HCT116 (cell line): ENCODE results near the gene TENM4. TPM values are rescaled to one million over a fixed set of nuclear protein-coding genes. Genes with fewer than 3 reads are reported as not detected.

Source experiments
- ATAC-seq: fragments of 200-7000 bp; cut with Tn5 transposase; 2 replicates; pipeline ENCODE4 v1.9.1; 2020; ENCODE audit warnings: mild to moderate bottlenecking, moderate library complexity
- BruUV-seq: library from RNA; stranded (reverse); fragments of 400-500 nt; replicated peaks from 2 replicates; lab custom pipeline; 2021; lab: Mats Ljungman, UMichigan
- CTCF ChIA-PET: fragments of 300-600 bp; sonication (Branson Sonifier 250); formaldehyde crosslinking; loops from one replicate; lab custom pipeline; 2021; ENCODE audit warnings: antibody characterized with exemption; lab: Charles Lee
- POLR2A ChIA-PET: fragments of 300-600, 350-600 bp; sonication (Branson Sonifier 250); formaldehyde crosslinking; loops from one replicate; lab custom pipeline; 2021; ENCODE audit warnings: antibody characterized with exemption; lab: Charles Lee
- RAD21 ChIA-PET, 2 experiments: fragments of 300-600 bp; sonication (Branson Sonifier 250); formaldehyde crosslinking; loops; one replicate each; lab custom pipeline; 2023; ENCODE audit warnings: low total read pairs in 2 of 2; ENCODE audit not compliant: uncharacterized antibody in 2 of 2, unreplicated experiment in 2 of 2, low non-redundant PET in 1 of 2; lab: Charles Lee
- DNase-seq: peaks from one replicate; pipeline ENCODE4 v3.0.0-alpha.2; 2010; ENCODE audit warnings: low read depth, low spot score
- H2AFZ ChIP-seq: fragments of 200-600 bp; shearing (Covaris generic), sonication (generic); 2 replicates; pipeline ENCODE4 v1.6.1; 2017; ENCODE audit warnings: low read depth, mixed run types, mixed read lengths, antibody characterized with exemption, low read length; ENCODE audit not compliant: poor library complexity, severe bottlenecking
- H3K27ac ChIP-seq: 2 replicates; pipeline ENCODE4 v1.5.1; 2012; ENCODE audit warnings: low read depth, low read length
- H3K27me3 ChIP-seq: fragments of 200-600 bp; sonication (generic); 2 replicates; pipeline ENCODE4 v1.6.1; 2016; ENCODE audit warnings: mixed run types, low read length, mixed read lengths; ENCODE audit not compliant: insufficient read depth
- H3K36me3 ChIP-seq, 2 experiments: fragments of 200-500 bp in 1 of 2; fragments of 200-600 bp in 1 of 2; sonication (Bioruptor generic) in 1 of 2; sonication (generic) in 1 of 2; 2 replicates each; pipeline versions ENCODE4 v1.5.1 to v1.6.1; 2014 to 2016; ENCODE audit warnings: low read length in 2 of 2, inconsistent platforms in 1 of 2, mixed read lengths in 1 of 2, mixed run types in 1 of 2; ENCODE audit not compliant: insufficient read depth in 2 of 2, control insufficient read depth in 1 of 2
- H3K4me1 ChIP-seq, 2 experiments: fragments of 200-600 bp in 1 of 2; sonication (generic) in 1 of 2; 2 replicates each; pipeline versions ENCODE4 v1.5.1 to v1.6.1; 2012 to 2017; ENCODE audit warnings: low read length in 2 of 2, inconsistent platforms in 1 of 2, mild to moderate bottlenecking in 1 of 2, mixed read lengths in 1 of 2, mixed run types in 1 of 2, moderate library complexity in 1 of 2; ENCODE audit not compliant: insufficient read depth in 2 of 2, control insufficient read depth in 1 of 2
- H3K4me2 ChIP-seq: fragments of 200-600 bp; sonication (generic); 2 replicates; pipeline ENCODE4 v1.6.1; 2017; ENCODE audit warnings: mixed run types, low read length, mixed read lengths
- H3K4me3 ChIP-seq, 2 experiments: fragments of 200-600 bp in 1 of 2; sonication (generic) in 1 of 2; replicated peaks in 1 of 2; 2 replicates each; pipeline ENCODE4 v1.5.1; 2011 to 2016; ENCODE audit warnings: low read length in 2 of 2, control low read depth in 1 of 2, low read depth in 1 of 2, mild to moderate bottlenecking in 1 of 2, mixed read lengths in 1 of 2, mixed run types in 1 of 2
- H3K79me2 ChIP-seq: fragments of 200-600 bp; sonication (generic); 2 replicates; pipeline ENCODE4 v1.6.1; 2017; ENCODE audit warnings: mild to moderate bottlenecking, mixed run types, low read length, moderate library complexity, mixed read lengths; ENCODE audit not compliant: insufficient read depth
- H3K9ac ChIP-seq: fragments of 200-600 bp; sonication (generic); 2 replicates; pipeline ENCODE4 v1.6.1; 2016; ENCODE audit warnings: low read length, mixed read lengths
- H3K9me2 ChIP-seq: fragments of 200-600 bp; sonication (generic), shearing (Covaris generic); 2 replicates; pipeline ENCODE4 v1.6.1; 2017; ENCODE audit warnings: mixed run types, mild to moderate bottlenecking, moderate library complexity; ENCODE audit not compliant: insufficient read depth
- H3K9me3 ChIP-seq, 2 experiments: fragments of 200-500 bp in 1 of 2; fragments of 200-600 bp in 1 of 2; sonication (Bioruptor generic) in 1 of 2; sonication (generic) in 1 of 2; 2 replicates each; pipeline ENCODE4 v1.6.1; 2014 to 2017; ENCODE audit warnings: low read length in 2 of 2, mixed read lengths in 2 of 2, inconsistent platforms in 1 of 2, low read depth in 1 of 2, mild to moderate bottlenecking in 1 of 2, mixed run types in 1 of 2, moderate library complexity in 1 of 2; ENCODE audit not compliant: control insufficient read depth in 1 of 2, insufficient read depth in 1 of 2
- H4K20me1 ChIP-seq: fragments of 200-600 bp; sonication (generic), shearing (Covaris generic); 2 replicates; pipeline ENCODE4 v1.6.1; 2017; ENCODE audit warnings: mixed run types, mild to moderate bottlenecking, moderate library complexity; ENCODE audit not compliant: insufficient read depth
- ATF3 ChIP-seq: IDR thresholded peaks from 2 replicates; pipeline ENCODE4 v1.6.1; 2012
- CBX3 ChIP-seq: IDR thresholded peaks from 2 replicates; pipeline ENCODE4 v1.6.1; 2012; ENCODE audit warnings: low read depth
- CEBPB ChIP-seq: IDR thresholded peaks from 2 replicates; pipeline ENCODE4 v1.6.1; 2012; ENCODE audit warnings: low read depth
- CTCF ChIP-seq, 3 experiments: fragments of 200-600 bp in 1 of 3; sonication (generic) in 1 of 3; IDR thresholded peaks in 2 of 3; conservative IDR thresholded peaks in 1 of 3; 2 replicates each; pipeline ENCODE4 v1.5.1; 2012 to 2017; ENCODE audit warnings: low read depth in 2 of 3, low read length in 2 of 3, antibody characterized with exemption in 1 of 3, borderline replicate concordance in 1 of 3, control low read depth in 1 of 3, mild to moderate bottlenecking in 1 of 3, mixed read lengths in 1 of 3, mixed run types in 1 of 3, moderate library complexity in 1 of 3; ENCODE audit not compliant: insufficient read depth in 1 of 3
- EZH2 ChIP-seq: fragments of 200-600 bp; sonication (generic); IDR thresholded peaks from 2 replicates; pipeline ENCODE4 v1.6.1; 2017; ENCODE audit warnings: antibody characterized with exemption, mixed run types
- EZH2phosphoT487 ChIP-seq: fragments of 200-600 bp; IDR thresholded peaks from 2 replicates; pipeline ENCODE4 v1.6.1; 2018; ENCODE audit warnings: antibody characterized with exemption, borderline replicate concordance
- FOSL1 ChIP-seq: IDR thresholded peaks from 2 replicates; pipeline ENCODE4 v1.6.1; 2012; ENCODE audit warnings: low read depth
- JUND ChIP-seq: IDR thresholded peaks from 2 replicates; pipeline ENCODE4 v1.6.1; 2012
- MAX ChIP-seq: IDR thresholded peaks from 2 replicates; pipeline ENCODE4 v1.6.1; 2012
- POLR2AphosphoS5 ChIP-seq: IDR thresholded peaks from 2 replicates; pipeline ENCODE4 v1.6.1; 2011; ENCODE audit warnings: mild to moderate bottlenecking, low read depth, low read length, moderate library complexity
- RAD21 ChIP-seq: IDR thresholded peaks from 2 replicates; pipeline ENCODE4 v1.6.1; 2012; ENCODE audit warnings: low read depth, mild to moderate bottlenecking
- SIN3A ChIP-seq: IDR thresholded peaks from 2 replicates; pipeline ENCODE4 v1.6.1; 2012; ENCODE audit warnings: low read depth
- SP1 ChIP-seq: IDR thresholded peaks from 2 replicates; pipeline ENCODE4 v1.6.1; 2012; ENCODE audit warnings: low read depth
- SRF ChIP-seq: IDR thresholded peaks from 2 replicates; pipeline ENCODE4 v1.6.1; 2012; ENCODE audit warnings: low read depth
- TCF7L2 ChIP-seq: IDR thresholded peaks from 2 replicates; pipeline ENCODE4 v1.7.0; 2011; ENCODE audit warnings: borderline replicate concordance, inconsistent platforms; ENCODE audit not compliant: insufficient read depth, insufficient read length; ENCODE audit errors: extremely low read depth
- YY1 ChIP-seq: IDR thresholded peaks from 2 replicates; pipeline ENCODE4 v1.6.1; 2011; ENCODE audit warnings: low read length, low read depth, moderate library complexity, mild to moderate bottlenecking; ENCODE audit not compliant: insufficient replicate concordance; ENCODE audit errors: extremely low read depth
- ZBTB33 ChIP-seq: IDR thresholded peaks from 2 replicates; pipeline ENCODE4 v1.6.1; 2011; ENCODE audit warnings: mild to moderate bottlenecking, low read length, moderate library complexity; ENCODE audit not compliant: insufficient replicate concordance; ENCODE audit errors: extremely low read depth
- ZFX ChIP-seq: fragments of 450-650 bp; IDR thresholded peaks from 2 replicates; pipeline ENCODE4 v1.6.1; 2017
- ZNF274 ChIP-seq: fragments of 200-500 bp; sonication (Bioruptor generic); IDR thresholded peaks from 2 replicates; pipeline ENCODE4 v1.6.1; 2014; ENCODE audit warnings: mild to moderate bottlenecking, low read depth, low read length, inconsistent platforms
- intact Hi-C: fragments of 100-400 bp; cut with micrococcal nuclease; formaldehyde crosslinking; loops from 2 replicates; pipeline ENCODE4 v1.10.0; 2022
- total RNA-seq: library from RNA; stranded (reverse); gene quantifications from one replicate; pipeline ENCODE4 v1.2.1, GENCODE V29; 2021; ENCODE audit not compliant: unreplicated experiment

TENM4 gene
- total RNA-seq, 1 experiment from 2014 or later: 0.05 TPM

GRCh38 chr11:79258576-79258975 is 182.3 kb downstream of the TENM4 start (continued):
- TF ChIP-seq CTCF (IDR thresholded peaks at IDR 0.05 in 2 of 3, conservative IDR thresholded peaks at IDR 0.05 in 1 of 3; ENCODE audit: borderline replicate concordance in 1 of 3, insufficient read depth in 1 of 3, low read depth in 2 of 3, low read length in 2 of 3) (no peak), EZH2 (no peak), YY1 (no peak), ZNF274 (no peak), FOSL1 (no peak), JUND (no peak), EZH2phosphoT487 (no peak), SIN3A (no peak), CEBPB (no peak), CBX3 (no peak)

GRCh38 chr11:79255965-79256364 is 184.9 kb downstream of the TENM4 start:
- intact Hi-C loops: no loop called here
- Histone ChIP-seq H3K36me3 (no peaks in the 10 kb centered on the region), H3K4me1 (no peaks in the 10 kb centered on the region), H3K9ac (no peak overlapping the region), H4K20me1 (no peaks in the 10 kb centered on the region), H3K9me2 (no peaks in the 10 kb centered on the region), H3K4me3 (no peak overlapping the region), H3K27ac (no peak overlapping the region), H3K79me2 (no peaks in the 10 kb centered on the region), H3K4me2 (no peak overlapping the region), H3K9me3 (no peaks in the 10 kb centered on the region), H2AFZ (no peak overlapping the region), H3K27me3 (peaks cover 12% of the 10 kb centered on the region)
- no peak for ATAC-seq
- BruUV-seq: no TSS peak
- POLR2A ChIA-PET: no interaction called here
- no peak for DNase-seq
- CTCF ChIA-PET: no interaction called here
- RAD21 ChIA-PET: no interaction called here
- TF ChIP-seq MAX (no peak), YY1 (no peak), TCF7L2 (no peak), RAD21 (no peak), POLR2AphosphoS5 (no peak), ZNF274 (no peak), SP1 (no peak), CEBPB (no peak), CTCF (IDR thresholded peaks at IDR 0.05 in 2 of 3, conservative IDR thresholded peaks at IDR 0.05 in 1 of 3; ENCODE audit: borderline replicate concordance in 1 of 3, insufficient read depth in 1 of 3, low read depth in 2 of 3, low read length in 2 of 3) (no peak), EZH2phosphoT487 (no peak), FOSL1 (no peak), SRF (no peak), ZBTB33 (no peak), ZFX (no peak), ATF3 (no peak)
